HPDE6-E6E7 (cell line): ENCODE results near the gene RNF114.
"Not testable (repeated sequence)": the region's sequence is repeated elsewhere in the genome, so short reads cannot be mapped to it uniquely, and the experiment has no call there.

ENCODE experiments used
- DNase-seq: peaks from one replicate; pipeline ENCODE4 v3.0.0; 2011; ENCODE audit warnings: missing footprints; ENCODE audit errors: extremely low spot score

Gene RNF114

DNA sequence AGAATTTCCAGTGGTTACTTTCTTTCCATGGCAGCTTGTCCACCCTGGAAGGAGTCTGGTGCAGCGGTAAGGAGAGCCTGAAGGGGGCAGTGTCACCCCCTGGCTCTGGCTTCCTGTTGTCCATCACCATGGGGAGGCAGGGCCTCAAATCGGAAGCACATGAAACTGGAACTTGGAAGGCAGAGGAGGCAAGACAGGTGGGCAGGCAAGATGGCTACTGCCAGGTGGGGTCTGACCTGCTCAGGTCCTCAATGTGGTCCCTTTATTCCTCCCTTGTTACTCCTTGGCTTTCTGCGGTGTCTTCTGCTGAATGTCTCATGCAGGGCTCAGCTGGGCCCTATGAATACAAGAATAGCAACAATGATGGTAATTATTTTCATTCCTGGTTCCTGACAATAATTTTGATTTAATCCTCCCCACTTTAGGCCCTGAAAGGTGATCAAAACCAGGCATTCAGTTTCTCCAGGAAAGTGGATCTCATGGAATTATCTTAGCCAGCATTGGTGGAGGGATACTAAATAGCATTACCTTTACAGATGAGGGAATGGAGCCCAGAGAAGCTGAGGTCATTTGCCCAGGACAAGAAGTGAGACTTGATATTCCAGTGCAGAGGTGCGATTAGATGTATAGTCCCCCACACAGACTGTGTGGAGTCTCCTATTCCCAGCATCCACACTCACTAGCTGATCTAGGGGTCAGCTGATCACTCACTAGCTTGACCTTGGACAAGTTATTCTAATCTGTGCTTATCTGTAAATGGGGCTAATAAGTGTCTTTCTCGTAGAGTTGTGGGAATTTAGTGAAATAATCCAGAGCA, 29.0 kb downstream of the RNF114 start:
- DNase-seq: peak; percentile 76

DNA sequence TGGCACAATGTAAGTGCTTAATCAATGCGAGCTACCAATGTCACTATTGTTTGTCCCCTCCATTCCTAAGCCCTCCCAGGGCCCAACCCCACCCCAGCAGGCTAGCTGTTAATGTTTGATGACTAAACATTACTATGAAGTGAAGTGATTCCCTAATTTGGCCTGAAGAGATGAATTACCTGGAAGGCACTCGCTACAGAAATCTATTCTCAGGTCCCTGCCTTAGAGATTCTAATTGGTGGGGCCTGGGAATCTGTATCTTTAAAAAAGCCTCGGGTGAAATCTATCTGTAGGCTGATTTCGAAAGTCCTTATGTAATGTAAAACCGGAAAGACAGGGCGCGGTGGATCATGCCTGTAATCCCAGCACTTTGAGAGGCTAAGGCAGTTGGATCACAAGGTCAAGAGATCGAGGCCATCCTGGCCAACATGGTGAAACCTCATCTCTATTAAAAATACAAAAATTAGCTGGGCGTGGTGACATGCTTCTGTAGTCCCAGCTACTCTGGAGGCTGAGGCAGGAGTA, 29.6 kb downstream of the RNF114 start:
- no peak for DNase-seq

DNA sequence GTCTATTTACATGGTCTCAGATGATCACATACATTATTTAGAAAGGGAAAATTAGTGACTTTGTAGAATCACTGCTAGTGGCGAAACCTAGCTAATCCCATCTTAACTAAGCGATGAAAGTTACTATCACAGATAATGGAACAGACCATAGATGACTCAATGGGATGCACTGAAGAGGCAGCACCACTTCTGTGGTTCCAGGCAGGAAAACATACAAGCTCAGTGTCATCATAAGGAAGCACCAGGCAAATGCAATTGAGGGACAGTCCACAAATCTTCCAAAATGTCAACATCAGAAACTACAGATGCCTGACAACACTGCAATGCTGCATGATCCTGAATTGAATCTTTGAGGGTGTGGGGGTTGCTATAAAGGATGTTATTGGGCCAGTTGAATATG, 30.7 kb downstream of the RNF114 start:
- no peak for DNase-seq

DNA sequence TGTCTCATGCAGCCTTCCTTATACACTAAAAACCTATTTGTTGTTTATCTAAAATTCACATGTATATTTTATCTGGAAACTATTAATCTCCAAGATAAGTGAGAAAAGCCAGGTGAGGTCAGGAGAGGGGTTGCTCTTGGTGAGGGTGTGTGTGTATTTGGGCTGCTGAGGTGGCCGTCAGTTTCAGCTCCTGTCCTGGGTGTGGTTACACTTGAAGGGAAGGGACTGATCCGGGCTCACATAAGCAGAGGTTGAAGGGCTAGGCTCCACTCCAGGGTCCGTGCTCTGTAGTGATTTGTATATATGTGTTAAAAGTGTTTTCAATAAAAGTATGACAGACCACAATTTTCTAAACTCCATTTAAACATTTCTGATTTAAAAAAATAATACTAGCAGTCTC, 33.0 kb downstream of the RNF114 start:
- DNase-seq: no peak

DNA sequence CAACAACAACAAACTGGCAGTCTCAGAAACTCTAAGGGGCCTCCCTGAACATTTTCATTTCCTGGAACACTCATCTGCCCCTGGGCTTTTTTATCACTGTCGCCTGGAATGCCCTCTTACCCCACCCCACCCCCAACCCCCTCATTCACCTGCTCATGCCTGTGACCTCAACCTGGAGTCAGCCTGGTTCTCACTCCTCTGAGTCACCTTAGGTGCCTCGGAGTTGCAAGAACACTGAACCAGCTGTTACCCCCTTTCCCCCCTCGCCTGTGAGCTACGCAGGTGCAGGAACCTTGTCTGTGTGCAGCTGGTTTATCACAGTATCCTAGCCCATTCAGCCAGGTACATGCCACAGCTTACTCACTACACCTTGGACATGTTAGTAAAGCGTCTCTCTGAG, 33.7 kb downstream of the RNF114 start:
- peak; percentile 98 for DNase-seq

DNA sequence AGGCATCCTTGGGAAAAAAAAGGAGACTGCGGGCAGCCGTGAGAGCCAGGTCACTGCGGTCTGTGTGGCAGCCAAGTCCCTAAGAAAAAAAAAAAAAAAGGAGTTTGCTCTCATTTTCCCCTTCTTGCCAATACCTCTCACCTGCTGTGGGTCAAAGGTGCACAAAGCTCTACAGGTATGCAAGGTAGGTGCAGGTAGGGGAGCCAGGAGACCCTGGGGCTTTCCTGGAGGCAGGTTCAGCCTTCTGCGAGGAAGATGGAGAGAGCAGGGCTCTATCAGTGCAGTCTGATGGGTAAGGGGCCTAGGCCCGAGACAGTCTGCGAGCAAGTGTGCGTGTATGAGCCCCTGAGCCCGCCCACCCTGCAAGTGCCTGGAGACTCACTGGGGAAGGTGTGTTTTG, 34.3 kb downstream of the RNF114 start:
- DNase-seq: no peak

DNA sequence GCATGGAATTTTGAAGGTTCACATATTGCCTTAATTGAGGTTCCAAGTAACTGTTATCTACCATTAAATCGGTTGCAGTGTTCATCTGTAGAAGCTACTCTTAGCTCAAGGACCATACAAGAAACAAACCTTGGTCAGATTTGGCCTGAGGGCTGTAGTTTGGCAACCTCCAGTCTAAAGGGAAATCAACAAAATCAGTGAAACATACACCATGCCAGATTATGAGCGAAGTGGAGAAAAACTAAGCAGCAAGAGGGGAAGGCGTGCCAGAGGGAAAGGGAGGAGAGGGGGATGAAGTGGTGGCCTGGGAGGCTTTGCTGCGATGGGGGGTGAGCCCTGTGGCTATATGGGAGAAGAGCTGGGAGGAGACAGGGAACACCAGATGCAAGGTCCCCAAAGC, 37.8 kb downstream of the RNF114 start:
- DNase-seq: no peak

DNA sequence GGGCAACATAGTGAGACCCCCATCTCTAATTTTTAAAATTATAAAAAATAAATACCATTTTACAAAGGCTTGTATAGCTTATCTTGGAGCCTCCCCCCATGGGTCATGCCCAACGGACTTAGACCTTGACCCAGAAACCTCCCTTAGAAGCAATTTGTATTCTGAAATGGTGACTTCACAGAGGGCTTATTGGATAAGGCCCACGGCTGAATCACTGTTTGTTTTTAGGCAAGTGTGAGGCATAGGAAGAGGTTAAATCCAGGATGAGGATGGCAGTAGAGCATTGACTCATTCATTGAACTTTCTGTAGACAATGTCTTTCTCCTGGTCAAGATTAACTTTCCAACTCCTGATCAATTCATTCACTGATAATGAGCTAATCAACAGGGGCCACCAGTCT, 40.3 kb downstream of the RNF114 start:
- no peak for DNase-seq

DNA sequence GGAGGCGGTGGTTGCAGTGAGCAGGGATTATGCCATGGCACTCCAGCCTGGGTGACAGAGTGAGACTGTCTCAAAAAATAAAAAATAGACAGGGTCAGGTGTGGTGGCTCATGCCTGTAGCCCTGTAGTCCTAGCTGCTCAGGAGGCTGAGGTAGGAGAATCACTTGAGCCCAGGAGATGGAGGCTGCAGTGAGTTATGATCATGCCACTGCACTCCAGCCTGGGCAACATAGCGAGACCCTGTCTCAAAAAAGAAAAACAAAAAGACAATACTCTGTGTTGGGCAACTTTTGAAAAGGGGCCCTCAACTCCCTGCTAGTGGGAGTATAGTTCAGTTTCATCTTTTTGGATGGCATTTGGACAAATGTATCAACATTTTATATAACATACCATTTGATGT, 41.5 kb downstream of the RNF114 start:
- not testable (repeated sequence) for DNase-seq

DNA sequence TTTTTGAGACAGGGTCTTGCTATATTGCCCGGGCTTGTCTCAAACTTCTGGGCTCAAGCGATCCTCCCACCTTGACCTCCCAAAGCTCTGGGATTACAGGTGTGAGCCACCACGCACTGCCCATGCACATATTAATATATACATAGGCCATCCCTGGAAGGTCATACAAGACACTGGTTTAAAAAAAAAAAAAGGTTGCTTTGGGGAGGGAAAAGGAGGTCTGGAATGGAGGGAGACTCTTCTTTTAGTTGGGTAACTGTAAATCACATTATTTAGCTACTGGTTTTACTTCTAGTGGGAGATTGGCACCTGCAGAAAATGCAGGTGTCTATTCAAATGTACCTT, 42.5 kb downstream of the RNF114 start:
- DNase-seq: no peak

DNA sequence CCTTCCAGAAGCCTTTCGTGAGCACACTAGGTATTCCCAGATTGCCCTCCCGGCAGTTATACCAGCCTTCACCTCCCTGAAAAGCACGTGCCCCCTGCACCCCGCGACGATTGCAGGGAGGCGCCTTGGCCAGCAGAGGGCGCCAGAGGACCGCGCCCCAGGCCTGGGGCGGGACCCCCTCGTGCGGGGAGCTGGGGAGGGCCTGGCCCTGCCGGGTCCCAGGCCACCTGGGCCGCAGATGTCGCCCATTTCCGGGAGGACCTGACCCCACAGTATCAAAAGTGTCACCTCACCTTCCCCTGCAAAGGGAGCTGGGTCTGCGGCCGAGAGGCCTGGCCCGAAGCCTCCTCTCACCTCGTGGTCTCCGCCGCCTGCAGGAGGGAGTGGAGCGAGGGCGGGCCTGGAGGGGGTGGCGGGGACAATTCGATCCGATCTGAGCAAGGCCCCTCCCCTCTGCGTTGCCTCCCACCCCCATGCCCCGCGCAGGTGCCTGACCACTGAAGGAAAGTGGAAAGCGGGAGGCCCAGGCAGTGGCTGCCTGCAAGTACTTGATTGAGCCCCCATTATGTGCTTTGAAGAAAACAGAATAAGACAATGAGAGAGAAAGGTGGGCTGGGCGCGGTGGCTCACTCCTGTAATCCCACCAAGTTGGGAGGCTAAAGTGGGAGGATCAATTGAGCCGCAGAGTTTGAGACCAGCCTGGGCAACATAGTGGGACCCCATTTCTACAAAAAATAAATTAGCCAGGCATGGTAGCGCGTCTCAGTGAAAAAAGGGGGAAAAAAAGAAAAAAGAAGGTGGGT, 43.0 kb downstream of the RNF114 start:
- DNase-seq: peak; percentile 72

DNA sequence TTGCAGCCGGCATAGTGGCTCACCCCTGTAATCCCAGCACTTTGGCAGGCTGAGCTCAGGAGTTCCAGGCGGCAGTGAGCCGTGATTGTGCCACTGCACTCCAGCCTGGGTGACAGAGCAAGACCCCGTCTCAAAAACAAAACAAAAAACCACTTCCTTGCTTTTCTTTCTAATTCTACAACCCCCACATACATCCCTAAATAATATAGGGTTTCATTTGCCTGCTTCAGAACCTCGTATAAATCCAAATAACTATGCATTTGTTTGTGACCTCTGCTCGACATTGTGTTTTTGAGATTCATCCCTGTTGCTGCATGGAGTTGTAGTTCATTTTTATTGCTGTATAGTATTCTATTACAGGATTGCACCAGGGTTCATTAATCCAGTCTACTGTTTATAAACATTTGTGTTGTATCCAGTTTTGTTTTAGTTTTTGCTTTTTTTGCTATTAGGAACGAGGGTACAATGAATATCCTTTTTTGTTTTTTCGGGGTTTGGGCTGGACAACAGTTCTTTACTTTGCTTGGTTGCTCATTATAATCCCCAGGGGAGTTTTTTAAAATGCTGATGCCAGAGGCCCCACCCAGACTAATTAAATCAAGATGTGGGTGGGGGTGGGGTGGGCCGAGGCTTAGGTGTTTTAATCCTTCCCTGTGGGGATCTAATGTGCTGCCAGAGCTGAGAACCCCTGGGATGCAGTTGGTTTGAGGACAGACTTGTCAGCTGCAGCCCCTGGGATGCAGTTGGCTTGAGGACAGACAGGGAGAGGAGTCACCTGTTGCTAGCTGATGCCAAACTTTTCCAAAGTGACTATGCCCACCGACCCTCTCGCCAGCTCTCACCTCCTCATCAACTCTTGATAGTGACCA, 44.2 kb downstream of the RNF114 start:
- no peak for DNase-seq

DNA sequence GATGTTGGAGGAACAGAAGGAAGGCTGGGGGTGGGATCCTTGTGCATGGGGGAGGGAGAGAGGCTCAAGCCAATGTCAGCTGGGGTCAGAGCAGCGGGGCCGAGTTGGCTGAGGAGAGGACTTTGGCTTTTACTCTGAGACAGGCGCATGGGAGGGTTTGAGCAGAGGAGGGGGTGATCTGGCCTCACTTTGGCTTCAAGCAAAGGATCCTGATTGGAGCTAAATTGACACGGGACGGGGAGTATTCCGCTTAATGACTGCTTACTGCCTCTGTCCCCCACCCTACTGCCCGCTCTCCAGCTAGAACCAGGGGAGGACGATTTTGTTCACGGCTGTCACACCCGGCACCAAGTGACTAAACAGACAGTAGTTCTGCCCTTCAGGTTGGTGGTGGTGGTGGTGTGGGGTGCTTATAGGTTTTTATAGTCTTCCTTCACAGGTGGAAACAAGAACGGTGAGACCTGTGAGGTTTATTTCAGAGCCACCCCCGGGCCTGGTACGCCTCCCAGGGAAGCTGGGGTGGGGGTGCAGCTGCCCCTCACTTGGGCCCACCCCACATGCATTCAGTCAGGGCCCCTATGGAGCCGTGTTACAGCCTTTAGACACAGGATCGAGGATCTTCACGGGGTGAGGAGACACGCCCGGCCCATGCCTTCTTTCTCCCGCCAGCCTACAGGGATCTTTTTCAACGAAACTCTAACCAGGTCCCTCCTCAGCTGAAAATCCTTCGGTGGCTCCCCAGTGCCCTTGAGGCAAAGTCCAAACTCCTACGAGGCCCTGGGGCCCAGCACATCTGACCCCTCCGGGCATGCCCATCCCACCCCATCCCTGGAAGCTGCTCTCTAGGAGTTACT, 45.2 kb downstream of the RNF114 start:
- no peak for DNase-seq

DNA sequence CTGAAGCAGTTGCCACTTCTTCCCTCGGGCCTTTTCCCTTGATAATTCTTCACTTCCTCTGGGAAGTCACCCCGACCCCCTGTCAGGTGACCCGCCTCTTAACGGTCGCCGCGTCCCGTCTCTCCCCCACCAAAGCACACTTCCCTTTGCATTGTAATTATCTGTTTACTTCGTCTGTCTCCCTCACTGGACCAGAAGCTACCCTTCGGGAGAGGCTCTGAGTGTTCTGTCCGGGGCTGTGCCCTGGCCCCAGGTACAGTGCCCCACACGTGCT, 45.8 kb downstream of the RNF114 start:
- no peak for DNase-seq

DNA sequence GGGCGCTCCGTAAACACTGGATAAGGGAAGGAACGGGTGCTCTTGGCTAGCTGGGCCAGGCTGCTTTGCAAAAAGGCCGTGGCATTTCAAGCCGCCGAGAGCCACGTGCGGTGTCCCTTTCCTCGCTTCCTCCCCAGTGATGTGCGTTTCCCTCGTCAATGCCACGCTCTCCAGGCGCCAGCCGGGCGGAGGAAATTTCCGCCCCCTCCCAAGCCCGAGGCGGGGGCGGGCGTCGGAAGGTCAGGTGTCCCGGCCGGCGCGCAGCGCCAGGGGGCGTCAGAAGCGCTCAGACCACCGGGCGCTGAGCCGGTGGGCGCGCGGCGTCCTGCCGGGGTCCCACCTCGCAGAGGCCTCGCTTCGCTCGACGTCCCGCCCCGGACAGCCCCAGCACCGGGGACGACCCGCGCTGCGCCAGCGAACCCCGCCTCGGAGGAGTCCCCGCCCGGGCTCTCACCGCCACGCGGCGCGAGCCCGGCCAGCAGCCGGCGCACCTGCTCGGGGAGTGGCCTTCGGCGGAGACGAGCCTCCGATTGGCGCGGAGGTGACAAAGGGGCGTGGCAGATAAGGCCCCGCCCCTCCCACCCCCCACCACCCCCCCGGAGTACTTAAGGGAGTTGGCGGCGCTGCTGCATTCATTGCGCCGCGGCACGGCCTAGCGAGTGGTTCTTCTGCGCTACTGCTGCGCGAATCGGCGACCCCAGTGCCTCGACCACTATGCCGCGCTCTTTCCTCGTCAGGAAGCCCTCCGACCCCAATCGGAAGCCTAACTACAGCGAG, 46.3 kb downstream of the RNF114 start, which contains the start of gene SNAI1:
Gene SNAI1, plus strand, starts transcription at position 635 of the 777 bp plus-strand sequence. Its CDS starts 80 bp downstream, at position 715.
- peak; percentile 100 for DNase-seq

DNA sequence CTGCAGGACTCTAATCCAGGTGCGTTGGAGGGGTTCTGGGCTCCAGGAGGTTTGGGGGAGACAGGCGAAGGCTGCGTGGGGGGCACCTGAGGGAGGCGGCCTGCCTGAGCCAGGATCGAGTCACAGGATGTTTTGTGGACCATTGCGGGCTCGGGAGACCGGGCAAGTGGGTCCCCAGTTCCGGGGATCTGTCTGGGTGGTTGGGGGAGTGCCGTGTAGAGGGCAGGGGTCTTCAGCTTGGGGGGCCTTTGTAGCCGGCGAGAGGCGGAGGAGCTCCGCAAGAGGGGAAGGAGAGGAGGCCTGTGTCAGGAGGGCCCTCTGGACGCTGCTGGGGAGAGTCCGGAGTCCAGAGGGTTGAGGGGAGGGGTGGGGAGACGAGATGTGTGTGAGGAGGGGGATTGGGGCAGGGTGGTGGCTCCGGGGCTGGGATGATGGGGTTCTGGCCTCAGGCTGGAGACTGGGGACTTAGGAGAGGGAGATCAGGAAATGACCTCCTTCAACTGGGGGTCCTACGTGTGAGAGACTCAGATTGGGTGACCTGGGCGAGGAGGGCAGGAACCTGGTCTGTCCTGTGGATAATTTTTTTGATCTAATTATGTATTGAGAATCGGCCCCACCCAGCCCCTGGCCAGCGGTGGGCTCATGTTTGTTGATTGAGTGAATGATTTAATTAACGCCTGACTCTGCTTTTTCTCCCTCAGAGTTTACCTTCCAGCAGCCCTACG, 47.1 kb downstream of the RNF114 start:
- DNase-seq: no peak

DNA sequence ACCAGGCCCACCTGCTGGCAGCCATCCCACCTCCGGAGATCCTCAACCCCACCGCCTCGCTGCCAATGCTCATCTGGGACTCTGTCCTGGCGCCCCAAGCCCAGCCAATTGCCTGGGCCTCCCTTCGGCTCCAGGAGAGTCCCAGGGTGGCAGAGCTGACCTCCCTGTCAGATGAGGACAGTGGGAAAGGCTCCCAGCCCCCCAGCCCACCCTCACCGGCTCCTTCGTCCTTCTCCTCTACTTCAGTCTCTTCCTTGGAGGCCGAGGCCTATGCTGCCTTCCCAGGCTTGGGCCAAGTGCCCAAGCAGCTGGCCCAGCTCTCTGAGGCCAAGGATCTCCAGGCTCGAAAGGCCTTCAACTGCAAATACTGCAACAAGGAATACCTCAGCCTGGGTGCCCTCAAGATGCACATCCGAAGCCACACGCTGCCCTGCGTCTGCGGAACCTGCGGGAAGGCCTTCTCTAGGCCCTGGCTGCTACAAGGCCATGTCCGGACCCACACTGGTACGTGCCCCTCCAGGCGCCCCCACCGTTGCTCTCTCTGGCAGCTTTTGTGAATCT, 47.7 kb downstream of the RNF114 start:
- no peak for DNase-seq

DNA sequence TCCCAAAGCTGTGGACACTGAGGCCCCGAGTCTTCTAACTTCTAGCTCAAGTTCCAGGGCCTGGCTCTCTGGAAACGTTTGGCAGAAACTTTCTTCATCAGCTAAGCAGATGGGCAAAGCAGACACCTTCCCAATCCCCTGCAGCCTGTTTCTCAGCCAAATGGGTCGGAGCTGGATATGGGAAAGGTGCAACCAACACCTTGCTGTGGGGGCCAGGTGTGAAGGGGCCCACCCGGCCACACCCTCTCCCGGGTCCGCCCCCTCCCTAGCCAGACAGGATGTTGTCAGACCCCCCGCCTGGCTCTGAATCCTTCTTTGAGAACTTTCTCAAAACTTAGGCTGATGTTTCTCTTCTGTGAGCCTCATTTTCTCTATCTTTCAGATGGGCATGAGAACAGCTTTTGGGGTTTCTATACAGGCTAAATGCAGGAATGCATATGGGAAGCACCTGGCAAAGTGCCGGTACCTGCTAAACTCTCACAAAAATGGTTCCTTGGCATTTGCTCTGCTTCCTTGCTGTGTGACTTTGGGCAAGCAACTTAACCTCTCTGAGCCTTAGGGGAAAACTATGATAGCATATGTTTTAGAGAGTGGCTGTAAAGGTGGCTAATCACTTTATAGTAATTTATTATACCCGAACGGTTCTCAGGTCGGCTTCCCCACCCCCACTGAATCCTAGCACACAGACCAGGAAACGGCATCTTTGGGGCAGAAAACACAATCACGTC, 48.4 kb downstream of the RNF114 start:
- DNase-seq: no peak

DNA sequence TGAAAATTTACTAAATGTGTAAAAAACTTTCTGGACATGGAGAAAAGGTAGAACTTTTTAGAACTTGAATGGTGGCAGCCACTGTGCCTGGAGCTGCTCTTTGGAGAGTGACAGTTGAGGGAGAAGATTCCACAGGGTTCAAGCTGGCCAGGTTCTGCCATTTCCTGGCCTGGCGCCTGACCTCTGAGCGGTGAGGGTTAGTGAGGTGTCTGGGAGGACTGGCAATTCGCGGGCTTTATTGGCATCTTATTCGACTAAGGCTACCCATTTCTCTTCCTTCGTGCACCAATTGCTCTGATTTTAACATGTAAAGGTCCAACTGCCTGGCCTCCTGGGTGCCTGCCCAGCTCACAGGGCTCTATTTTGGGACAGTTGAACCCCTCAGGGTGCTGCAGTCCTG, 49.0 kb downstream of the RNF114 start:
- no peak for DNase-seq
